ENCODE results near the gene C1RL. TPM values are rescaled to one million over a fixed set of nuclear protein-coding genes. Genes with fewer than 3 reads are reported as not detected.

Gene C1RL
- total and polyA plus RNA-seq, 2 experiments from 2014 or later, result 26.4 to 64.5 TPM

GRCh38 chr12:7137908-7138307 lies 28.9 kb upstream of the C1RL start:
- Histone ChIP-seq H3K27ac (no peak overlapping the region), H2AFZ (no peak overlapping the region), H3K4me1 (ENCODE audit: insufficient read depth) (no peaks in the 10 kb centered on the region), H3K27me3 (no peaks in the 10 kb centered on the region), H3K4me3 (no peak overlapping the region), H3K4me2 (no peak overlapping the region), H3K79me2 (no peaks in the 10 kb centered on the region), H3K36me3 (replicated peaks; ENCODE audit: insufficient read depth, low read depth) (no peaks in the 10 kb centered on the region), H3K9me3 (ENCODE audit: low read depth) (no peaks in the 10 kb centered on the region), H4K20me1 (ENCODE audit: insufficient read depth, poor library complexity, severe bottlenecking) (no peaks in the 10 kb centered on the region), H3K9me2 (replicated peaks; ENCODE audit: insufficient read depth) (no peaks in the 10 kb centered on the region)
- 89% methylated on average over 4 of the region's 4 CpGs for WGBS (ENCODE audit: low lambda C conversion rate, missing lambda C conversion rate)
- TF ChIP-seq EZH2phosphoT487 (IDR thresholded peaks at IDR 0.05; ENCODE audit: low read depth, severe bottlenecking, unreplicated experiment) (no peak), EZH2 (IDR thresholded peaks at IDR 0.05; ENCODE audit: borderline replicate concordance) (no peak), CTCF (IDR thresholded peaks at IDR 0.05; ENCODE audit: poor library complexity) (no peak)
- DNase-seq (ENCODE audit: low spot score), result no peak

- Histone ChIP-seq H3K27ac (no peak overlapping the region), H3K36me3 (replicated peaks; ENCODE audit: insufficient read depth, low read depth) (no peaks in the 10 kb centered on the region), H3K79me2 (peaks cover 3% of the 10 kb centered on the region), H3K4me1 (ENCODE audit: insufficient read depth) (no peaks in the 10 kb centered on the region), H3K4me3 (no peak overlapping the region), H3K4me2 (no peak overlapping the region), H4K20me1 (ENCODE audit: insufficient read depth, poor library complexity, severe bottlenecking) (no peaks in the 10 kb centered on the region), H3K27me3 (no peaks in the 10 kb centered on the region), H3K9me2 (replicated peaks; ENCODE audit: insufficient read depth) (no peaks in the 10 kb centered on the region), H2AFZ (no peak overlapping the region), H3K9me3 (ENCODE audit: low read depth) (no peaks in the 10 kb centered on the region)
- WGBS (ENCODE audit: low lambda C conversion rate, missing lambda C conversion rate), result 99% methylated on average over 3 of the region's 3 CpGs
- no peak for TF ChIP-seq CTCF (IDR thresholded peaks at IDR 0.05; ENCODE audit: poor library complexity)
- no peak for TF ChIP-seq EZH2phosphoT487 (IDR thresholded peaks at IDR 0.05; ENCODE audit: low read depth, severe bottlenecking, unreplicated experiment)
- no peak for TF ChIP-seq EZH2 (IDR thresholded peaks at IDR 0.05; ENCODE audit: borderline replicate concordance)
- no peak for DNase-seq (ENCODE audit: low spot score)
These were observed 27.7 kb upstream of the C1RL start for GRCh38 chr12:7136676-7137075.

GRCh38 chr12:7136071-7136470 lies 27.1 kb upstream of the C1RL start:
- no peaks in the 10 kb centered on the region for H3K4me1 ChIP-seq (ENCODE audit: insufficient read depth)
- H2AFZ ChIP-seq, result no peak overlapping the region
- no peak overlapping the region for H3K4me3 ChIP-seq
- WGBS (ENCODE audit: low lambda C conversion rate, missing lambda C conversion rate), result 98% methylated on average over 7 of the region's 7 CpGs
- no peaks in the 10 kb centered on the region for H4K20me1 ChIP-seq (ENCODE audit: insufficient read depth, poor library complexity, severe bottlenecking)
- peaks cover 7% of the 10 kb centered on the region for H3K79me2 ChIP-seq
- H3K27ac ChIP-seq, result no peak overlapping the region
- DNase-seq (ENCODE audit: low spot score), result no peak
- H3K27me3 ChIP-seq, result no peaks in the 10 kb centered on the region
- H3K4me2 ChIP-seq, result no peak overlapping the region
- H3K9me2 ChIP-seq (replicated peaks; ENCODE audit: insufficient read depth), result no peaks in the 10 kb centered on the region
- H3K36me3 ChIP-seq (replicated peaks; ENCODE audit: insufficient read depth, low read depth), result no peaks in the 10 kb centered on the region
- no peaks in the 10 kb centered on the region for H3K9me3 ChIP-seq (ENCODE audit: low read depth)
- TF ChIP-seq EZH2phosphoT487 (IDR thresholded peaks at IDR 0.05; ENCODE audit: low read depth, severe bottlenecking, unreplicated experiment) (no peak), CTCF (IDR thresholded peaks at IDR 0.05; ENCODE audit: poor library complexity) (no peak), EZH2 (IDR thresholded peaks at IDR 0.05; ENCODE audit: borderline replicate concordance) (no peak)

All from hepatocyte (in vitro differentiated cells).